HG03280 (cell line): Measurements from ENCODE around the gene RARRES2.
"Not testable (repeated sequence)": the region's sequence is repeated elsewhere in the genome, so short reads cannot be mapped to it uniquely, and the experiment has no call there.

Source experiments
- ATAC-seq: cut with Tn5 transposase; IDR thresholded peaks from one replicate; pipeline ENCODE4 v1.9.1; 2021; ENCODE audit warnings: mild to moderate bottlenecking, moderate library complexity; ENCODE audit not compliant: unreplicated experiment

The RARRES2 gene

GRCh38 chr7:150341263-150342120, at the start of gene RARRES2:
Gene RARRES2, minus strand, starts transcription at chr7:150341629. Its CDS starts 1,020 bp downstream, at chr7:150340609.
- ATAC-seq, result no peak

- ATAC-seq, result no peak
These were observed 48.8 kb upstream of the RARRES2 start for GRCh38 chr7:150390205-150390604.

GRCh38 chr7:150389532-150389816, 48.0 kb upstream of the RARRES2 start:
- no peak for ATAC-seq

- no peak for ATAC-seq
These were observed 47.5 kb upstream of the RARRES2 start for GRCh38 chr7:150388709-150389531.

- ATAC-seq, result no peak
These were observed 46.9 kb upstream of the RARRES2 start for GRCh38 chr7:150388306-150388705.

- not testable (repeated sequence) for ATAC-seq
These were observed 44.5 kb upstream of the RARRES2 start for GRCh38 chr7:150385884-150386283.

- ATAC-seq, result no peak
These were observed 43.9 kb upstream of the RARRES2 start for GRCh38 chr7:150385302-150385723.

GRCh38 chr7:150384406-150385301, 43.2 kb upstream of the RARRES2 start:
- ATAC-seq, result no peak

- ATAC-seq, result no peak
These were observed 42.4 kb upstream of the RARRES2 start for GRCh38 chr7:150383710-150384397.

- ATAC-seq, result no peak
These were observed 41.4 kb upstream of the RARRES2 start for GRCh38 chr7:150382844-150383225.

GRCh38 chr7:150382123-150382843, 40.9 kb upstream of the RARRES2 start:
- no peak for ATAC-seq

GRCh38 chr7:150381785-150382122, 40.3 kb upstream of the RARRES2 start:
- no peak for ATAC-seq

GRCh38 chr7:150381096-150381495, 39.7 kb upstream of the RARRES2 start:
- ATAC-seq, result no peak

- no peak for ATAC-seq
These were observed 39.0 kb upstream of the RARRES2 start for GRCh38 chr7:150380463-150380862.

GRCh38 chr7:150379441-150380379, 38.3 kb upstream of the RARRES2 start:
- ATAC-seq, result peak; percentile 6

GRCh38 chr7:150378853-150379440, 37.5 kb upstream of the RARRES2 start, which contains the start of gene ZNF775:
Gene ZNF775, plus strand, starts transcription at chr7:150379330. Its CDS starts 9,141 bp downstream, at chr7:150388471.
- ATAC-seq, result peak; percentile 89

- no peak for ATAC-seq
These were observed 36.9 kb upstream of the RARRES2 start for GRCh38 chr7:150378115-150378852.

GRCh38 chr7:150377635-150378034, 36.2 kb upstream of the RARRES2 start:
- ATAC-seq, result no peak
